GM18873 (cell line): ENCODE measurements around the gene MRPL41.
A peak's percentile ranks its signal among the peaks of the same experiment; 100 is the strongest.
"Not testable (repeated sequence)": the region's sequence is repeated elsewhere in the genome, so short reads cannot be mapped to it uniquely, and the experiment has no call there.

Source experiments
- ATAC-seq: cut with Tn5 transposase; IDR thresholded peaks from one replicate; pipeline ENCODE4 v1.9.1; 2021; ENCODE audit warnings: mild to moderate bottlenecking, moderate library complexity, moderate number of reproducible peaks; ENCODE audit not compliant: unreplicated experiment, low FRiP score

MRPL41 gene

DNA sequence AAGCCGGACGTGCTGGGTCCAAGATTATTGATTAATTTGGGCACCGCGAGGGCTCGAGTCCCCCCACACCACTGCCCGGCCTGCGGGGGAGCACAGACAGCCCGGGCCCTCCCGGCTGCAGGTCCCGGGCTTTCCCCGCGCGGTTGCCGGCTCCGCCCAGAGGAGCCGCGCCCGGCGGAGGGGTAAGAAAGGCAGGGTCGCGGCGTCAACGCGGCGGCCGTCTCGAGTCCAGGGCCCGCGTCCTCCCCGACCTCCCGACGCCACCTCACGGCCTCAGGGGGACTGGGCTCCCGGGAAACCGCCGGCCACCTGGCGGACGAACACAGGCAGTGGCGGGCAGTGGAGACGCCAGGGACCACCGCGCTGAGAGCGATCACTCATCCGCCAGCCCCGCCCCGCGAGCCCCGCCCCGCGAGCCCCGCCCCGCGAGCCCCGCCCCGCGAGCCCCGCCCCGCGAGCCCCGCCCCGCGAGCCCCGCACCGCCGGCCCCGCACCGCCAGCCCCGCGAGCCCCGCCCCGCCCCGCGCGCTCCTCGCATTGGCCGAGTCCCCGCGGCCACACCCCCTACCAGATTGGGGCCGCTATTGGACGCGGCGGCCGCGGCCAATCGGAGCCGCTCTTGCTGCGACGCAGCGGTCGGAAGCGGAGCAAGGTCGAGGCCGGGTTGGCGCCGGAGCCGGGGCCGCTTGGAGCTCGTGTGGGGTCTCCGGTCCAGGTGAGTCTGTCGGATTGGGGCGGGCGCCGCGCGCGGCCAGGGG is at the start of gene MRPL41:
MRPL41 (plus strand) TSS at position 616 of the 758 bp plus-strand sequence. CDS start 203 bp downstream, outside the sequence.
- peak; percentile 49 for ATAC-seq

GRCh38 chr9:137502008-137502911 is 49.4 kb upstream of the MRPL41 start:
- ATAC-seq, result no peak

DNA sequence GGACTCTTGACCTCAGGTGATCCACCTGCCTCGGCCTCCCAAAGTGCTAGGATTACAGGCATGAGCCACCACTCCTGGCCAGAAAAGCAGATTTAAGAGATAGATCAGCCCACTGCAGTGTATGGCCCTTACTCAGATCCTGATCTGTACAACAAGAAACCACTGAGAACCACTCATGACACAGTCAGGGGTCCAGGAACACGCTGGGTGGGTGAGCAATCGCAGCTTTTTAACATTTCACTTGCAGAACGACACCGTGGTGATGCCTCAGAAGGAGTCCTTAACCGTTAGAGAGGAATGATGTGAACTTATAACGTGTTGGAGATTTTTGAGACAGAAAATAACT is 47.3 kb upstream of the MRPL41 start:
- no peak for ATAC-seq

DNA sequence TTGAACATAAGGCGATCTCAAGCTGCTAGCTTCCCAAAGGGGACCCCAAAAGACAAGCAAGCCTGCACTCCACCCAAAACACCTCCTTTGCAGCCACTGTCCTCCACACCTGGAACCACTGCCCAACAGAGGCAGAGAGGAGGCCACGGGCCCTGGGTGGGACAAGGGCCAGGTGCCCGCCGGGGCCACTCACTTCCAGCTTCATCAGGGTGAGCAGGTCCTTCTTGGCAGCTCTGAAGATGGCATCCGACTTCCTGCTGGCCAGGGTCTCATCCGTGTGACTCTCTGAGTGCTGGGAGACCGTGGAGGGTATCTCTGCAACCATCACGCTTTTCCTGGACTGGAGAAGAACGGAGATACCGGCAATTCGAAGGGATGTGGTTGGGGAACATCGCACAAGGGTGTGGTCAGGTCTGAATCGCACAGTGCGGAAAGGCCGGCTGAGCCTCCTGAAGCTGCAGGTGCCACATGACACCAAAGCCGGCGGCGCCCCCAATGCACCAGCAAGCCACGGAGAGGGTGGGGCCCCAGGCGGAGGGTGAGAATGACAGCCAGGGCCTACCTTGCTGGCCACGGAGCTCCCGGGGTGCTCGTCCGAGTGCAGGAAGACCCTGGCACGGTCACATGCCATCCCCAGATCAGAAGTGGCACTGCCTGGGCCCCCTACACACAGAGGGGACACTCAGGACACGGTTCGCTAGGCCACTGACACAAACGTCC is 46.1 kb upstream of the MRPL41 start:
- no peak for ATAC-seq

- ATAC-seq, result no peak
Observed at GRCh38 chr9:137506274-137506673, 45.4 kb upstream of the MRPL41 start.

GRCh38 chr9:137506702-137507171 is 44.9 kb upstream of the MRPL41 start:
- no peak for ATAC-seq

DNA sequence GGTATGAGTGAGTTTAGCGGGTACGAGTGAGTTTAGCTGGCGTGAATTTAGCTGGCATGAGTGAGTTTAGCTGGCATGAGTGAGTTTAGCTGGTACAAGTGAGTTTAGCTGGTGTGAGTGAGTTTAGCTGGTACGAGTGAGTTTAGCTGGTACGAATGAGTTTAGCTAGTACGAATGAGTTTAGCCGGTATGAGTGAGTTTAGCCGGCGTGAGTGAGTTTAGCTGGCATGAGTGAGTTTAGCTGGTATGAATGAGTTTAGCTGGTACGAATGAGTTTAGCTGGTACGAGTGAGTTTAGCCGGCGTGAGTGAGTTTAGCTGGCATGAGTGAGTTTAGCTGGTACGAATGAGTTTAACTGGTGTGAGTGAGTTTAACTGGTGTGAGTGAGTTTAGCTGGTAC is 42.5 kb upstream of the MRPL41 start:
- ATAC-seq, result no peak

DNA sequence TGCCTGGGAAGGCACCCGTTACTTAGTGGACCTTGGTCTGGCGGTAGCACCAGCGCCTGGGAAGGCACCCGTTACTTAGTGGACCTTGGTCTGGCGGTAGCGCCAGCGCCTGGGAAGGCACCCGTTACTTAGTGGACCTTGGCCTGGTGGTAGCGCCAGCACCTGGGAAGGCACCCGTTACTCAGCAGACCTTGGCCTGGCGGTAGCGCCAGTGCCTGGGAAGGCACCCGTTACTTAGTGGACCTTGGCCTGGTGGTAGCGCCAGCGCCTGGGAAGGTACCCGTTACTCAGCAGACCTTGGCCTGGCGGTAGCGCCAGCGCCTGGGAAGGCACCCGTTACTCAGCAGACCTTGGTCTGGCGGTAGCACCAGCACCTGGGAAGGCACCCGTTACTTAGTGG is 40.6 kb upstream of the MRPL41 start:
- ATAC-seq, result not testable (repeated sequence)

- ATAC-seq, result no peak
Observed at GRCh38 chr9:137511758-137512463, 39.8 kb upstream of the MRPL41 start.

DNA sequence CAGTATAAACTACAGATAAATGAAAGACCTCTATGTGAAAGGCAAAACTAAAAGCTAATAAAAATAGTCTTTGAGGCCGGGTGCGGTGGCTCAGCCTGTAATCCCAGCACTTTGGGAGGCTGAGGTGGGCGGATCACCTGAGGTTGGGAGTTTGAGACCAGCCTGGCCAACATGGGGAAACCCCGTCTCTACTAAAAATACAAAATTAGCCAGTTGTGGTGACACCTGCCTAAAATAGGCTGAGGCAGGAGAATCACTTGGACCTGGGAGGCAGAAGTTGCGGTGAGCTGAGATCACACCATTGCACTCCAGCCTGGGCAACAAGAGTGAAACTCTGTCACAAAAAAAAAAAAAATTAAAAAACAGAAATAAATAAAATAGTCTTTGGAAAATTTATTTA is 38.5 kb upstream of the MRPL41 start:
- not testable (repeated sequence) for ATAC-seq

- not testable (repeated sequence) for ATAC-seq
Observed at GRCh38 chr9:137513801-137514570, 37.7 kb upstream of the MRPL41 start.

- ATAC-seq, result no peak
Observed at GRCh38 chr9:137514691-137515337, 36.9 kb upstream of the MRPL41 start.

DNA sequence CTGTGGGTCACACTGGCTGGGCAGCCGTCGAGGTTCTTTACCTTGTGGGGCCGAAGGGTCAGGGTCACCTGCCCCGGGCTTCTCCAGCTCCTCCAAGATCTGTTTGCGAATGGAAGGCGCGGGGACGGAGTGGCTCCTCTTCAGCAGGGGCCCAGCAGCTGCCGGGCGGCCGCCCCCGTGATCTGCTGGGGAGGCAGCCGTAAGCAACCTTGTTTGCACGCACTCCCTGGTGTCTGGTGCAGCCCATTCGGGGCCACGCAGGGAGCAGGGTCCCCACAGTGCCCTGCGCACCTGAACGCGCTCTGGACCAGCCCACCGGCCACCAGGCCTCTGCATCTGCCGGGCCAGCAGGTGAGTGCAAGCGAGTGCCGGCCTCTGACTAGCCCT is 36.3 kb upstream of the MRPL41 start:
- ATAC-seq, result no peak

- ATAC-seq, result no peak
Observed at GRCh38 chr9:137516144-137516917, 35.3 kb upstream of the MRPL41 start.

DNA sequence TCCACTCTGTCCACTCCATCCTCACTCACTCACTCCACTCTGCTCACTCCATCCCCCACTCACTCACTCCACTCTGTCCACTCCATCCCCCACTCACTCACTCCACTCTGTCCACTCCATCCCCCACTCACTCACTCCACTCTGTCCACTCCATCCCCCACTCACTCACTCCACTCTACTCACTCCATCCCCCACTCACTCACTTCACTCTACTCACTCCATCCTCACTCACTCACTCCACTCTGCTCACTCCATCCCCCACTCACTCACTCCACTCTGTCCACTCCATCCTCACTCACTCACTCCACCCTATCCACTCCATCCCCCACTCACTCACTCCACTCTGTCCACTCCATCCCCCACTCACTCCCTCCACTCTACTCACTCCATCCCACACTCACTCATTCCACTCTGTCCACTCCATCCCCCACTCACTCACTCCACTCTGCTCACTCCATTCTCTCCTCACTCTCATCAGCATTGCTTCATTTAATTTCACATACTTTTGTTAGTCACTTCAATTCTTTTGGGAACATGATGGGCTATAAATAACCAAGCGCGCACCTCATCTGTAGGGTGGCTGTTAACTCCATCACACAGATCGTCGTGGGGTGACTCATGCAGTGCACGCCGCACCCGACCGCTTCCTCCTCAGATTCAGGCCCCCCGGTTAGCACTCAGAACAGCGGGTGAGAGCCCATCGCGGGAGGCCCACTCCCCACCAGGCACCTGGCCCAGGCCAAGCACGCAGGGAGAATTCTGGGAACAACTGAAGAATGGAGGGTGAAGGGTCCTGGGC is 32.8 kb upstream of the MRPL41 start:
- not testable (repeated sequence) for ATAC-seq

DNA sequence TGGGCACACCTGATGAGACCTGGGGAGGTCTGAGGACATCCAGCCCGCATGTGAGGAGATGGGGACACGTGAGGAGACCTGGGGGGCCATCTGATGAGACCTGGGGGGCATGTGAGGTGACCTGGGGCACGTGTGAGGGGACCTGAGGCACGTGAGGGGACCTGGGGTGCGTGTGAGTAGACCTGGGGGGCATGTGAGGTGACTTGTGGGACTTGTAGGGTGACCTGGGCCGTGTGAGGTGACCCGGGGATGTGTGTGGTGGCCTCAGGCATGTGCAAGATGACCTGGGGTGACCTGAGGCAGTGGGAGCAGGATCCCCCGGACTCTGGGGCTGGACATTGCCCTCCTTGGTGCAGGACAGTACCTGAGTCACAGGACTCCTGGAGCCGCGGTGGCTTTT is 32.1 kb upstream of the MRPL41 start:
- no peak for ATAC-seq

DNA sequence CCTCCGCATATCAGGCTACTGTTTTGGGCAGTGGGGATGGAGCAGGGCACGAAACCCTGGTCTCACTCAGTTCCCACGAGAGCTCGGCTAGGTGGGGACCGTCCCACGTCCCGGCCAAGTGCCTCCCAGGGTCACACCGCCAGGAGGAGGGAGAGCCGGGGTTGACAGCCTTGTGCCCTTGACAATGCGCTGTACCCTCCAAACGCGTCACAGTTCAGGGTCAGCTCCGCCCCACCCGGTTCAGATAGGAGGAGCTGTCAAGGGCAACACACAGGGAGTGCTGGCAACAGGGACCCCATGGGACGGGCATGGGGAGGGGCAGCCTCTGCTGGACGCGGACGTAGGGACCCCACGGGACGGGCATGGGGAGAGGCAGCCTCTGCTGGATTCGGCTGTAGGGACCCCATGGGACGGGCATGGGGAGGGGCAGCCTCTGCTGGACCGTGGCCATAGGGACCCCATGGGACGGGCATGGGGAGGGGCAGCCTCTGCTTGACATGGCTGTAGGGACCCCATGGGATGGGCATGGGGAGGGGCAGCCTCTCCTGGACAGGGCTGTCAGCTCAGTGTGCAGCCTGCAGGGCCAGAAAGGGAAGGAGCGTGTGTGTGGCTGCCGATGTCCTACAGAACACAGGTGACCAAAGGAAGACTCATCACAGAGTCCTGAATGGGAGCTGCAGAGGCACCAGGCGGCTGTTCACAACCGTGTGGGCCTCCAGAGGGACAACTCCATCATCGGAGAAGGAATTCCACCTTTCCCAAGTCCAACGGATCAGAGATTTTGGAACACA is 30.9 kb upstream of the MRPL41 start:
- ATAC-seq, result no peak
